GM12878 (cell line): ENCODE results near the gene OXT.

Experiments used
- POLR2A ChIP-seq: IDR thresholded peaks from 2 replicates; pipeline ENCODE4 v1.6.1; 2011; ENCODE audit warnings: low read depth, mild to moderate bottlenecking, low read length
- SP1 ChIP-seq: IDR thresholded peaks from one replicate; pipeline ENCODE4 v1.6.1; 2011; ENCODE audit warnings: low read depth, low read length
- ZNF24 ChIP-seq: fragments of 450-650 bp; IDR thresholded peaks from 2 replicates; pipeline ENCODE4 v1.6.1; 2017; ENCODE audit warnings: antibody characterized with exemption, mild to moderate bottlenecking
- ZNF274 ChIP-seq: IDR thresholded peaks from one replicate; pipeline ENCODE4 v1.8.0; 2011; ENCODE audit not compliant: insufficient read length, insufficient read depth
- TF ChIP-seq, protein P1 (sequence below), 3 experiments: IDR thresholded peaks in 2 of 3; conservative IDR thresholded peaks in 1 of 3; 2 replicates each; pipeline ENCODE4 v1.5.1; 2011; ENCODE audit warnings: low read depth in 3 of 3, low read length in 3 of 3, mild to moderate bottlenecking in 3 of 3, control low read depth in 2 of 3, moderate library complexity in 2 of 3, inconsistent platforms in 1 of 3, mixed read lengths in 1 of 3; ENCODE audit not compliant: control insufficient read depth in 2 of 3, insufficient read depth in 1 of 3; ENCODE audit errors: extremely low read depth in 1 of 3

DNA sequence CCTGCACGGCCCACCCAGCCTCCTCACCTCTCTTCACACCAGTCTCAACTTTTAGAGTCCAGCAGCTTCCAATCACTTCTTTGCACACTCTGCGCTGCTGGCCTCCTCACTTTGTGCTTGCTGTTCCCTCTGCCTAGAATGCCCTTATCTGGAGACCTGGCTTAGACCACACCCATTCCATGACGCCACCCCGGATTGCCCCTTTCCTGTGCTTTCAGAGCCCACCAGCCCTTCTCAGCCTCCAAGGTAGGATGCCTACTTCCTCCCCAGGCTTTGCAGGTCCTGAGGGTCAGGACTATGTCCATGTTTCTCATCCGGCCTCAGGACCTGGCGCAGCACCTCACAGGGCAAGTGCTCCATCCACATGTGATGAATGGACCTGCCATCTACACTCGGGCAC lies 40.1 kb downstream of the OXT start:
- no peak for TF ChIP-seq POLR2A
- TF ChIP-seq, protein P1, sequence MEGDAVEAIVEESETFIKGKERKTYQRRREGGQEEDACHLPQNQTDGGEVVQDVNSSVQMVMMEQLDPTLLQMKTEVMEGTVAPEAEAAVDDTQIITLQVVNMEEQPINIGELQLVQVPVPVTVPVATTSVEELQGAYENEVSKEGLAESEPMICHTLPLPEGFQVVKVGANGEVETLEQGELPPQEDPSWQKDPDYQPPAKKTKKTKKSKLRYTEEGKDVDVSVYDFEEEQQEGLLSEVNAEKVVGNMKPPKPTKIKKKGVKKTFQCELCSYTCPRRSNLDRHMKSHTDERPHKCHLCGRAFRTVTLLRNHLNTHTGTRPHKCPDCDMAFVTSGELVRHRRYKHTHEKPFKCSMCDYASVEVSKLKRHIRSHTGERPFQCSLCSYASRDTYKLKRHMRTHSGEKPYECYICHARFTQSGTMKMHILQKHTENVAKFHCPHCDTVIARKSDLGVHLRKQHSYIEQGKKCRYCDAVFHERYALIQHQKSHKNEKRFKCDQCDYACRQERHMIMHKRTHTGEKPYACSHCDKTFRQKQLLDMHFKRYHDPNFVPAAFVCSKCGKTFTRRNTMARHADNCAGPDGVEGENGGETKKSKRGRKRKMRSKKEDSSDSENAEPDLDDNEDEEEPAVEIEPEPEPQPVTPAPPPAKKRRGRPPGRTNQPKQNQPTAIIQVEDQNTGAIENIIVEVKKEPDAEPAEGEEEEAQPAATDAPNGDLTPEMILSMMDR (IDR thresholded peaks at IDR 0.05 in 2 of 3, conservative IDR thresholded peaks at IDR 0.05 in 1 of 3; ENCODE audit: control insufficient read depth in 2 of 3, extremely low read depth in 1 of 3, insufficient read depth in 1 of 3, low read depth in 3 of 3, low read length in 3 of 3): no peak
- TF ChIP-seq ZNF24: no peak
- no peak for TF ChIP-seq SP1
- no peak for TF ChIP-seq ZNF274
